CD4-positive, CD25-positive, alpha-beta regulatory T cell (primary cell): ENCODE measurements around the gene ATP4A. TPM values are rescaled to one million over a fixed set of nuclear protein-coding genes. Genes with fewer than 3 reads are reported as not detected.
A peak's percentile ranks its signal among the peaks of the same experiment; 100 is the strongest.

ENCODE experiments used
- ATAC-seq, 2 donors: fragments of 150-1000 bp; cut with Tn5 transposase; one replicate each; pipeline ENCODE4 v1.10.0; 2021; ENCODE audit warnings: low read depth in 2 of 2, moderate number of reproducible peaks in 2 of 2, moderate library complexity in 1 of 2
- DNase-seq, 3 donors: peaks; one replicate each; pipeline versions ENCODE4 v3.0.0 to v3.0.0-alpha.2; 2012 to 2022; ENCODE audit warnings: mixed read lengths in 1 of 3
- H3K27ac ChIP-seq: one replicate; pipeline ENCODE4 v1.7.0; 2013; ENCODE audit warnings: mild to moderate bottlenecking, low read length; ENCODE audit not compliant: insufficient read depth, poor library complexity, severe bottlenecking
- H3K27me3 ChIP-seq: one replicate; pipeline ENCODE4 v1.7.0; 2013; ENCODE audit warnings: low read length; ENCODE audit not compliant: control insufficient read depth, insufficient read depth
- H3K36me3 ChIP-seq: one replicate; pipeline ENCODE4 v1.7.0; 2013; ENCODE audit warnings: mild to moderate bottlenecking, low read length, moderate library complexity; ENCODE audit not compliant: control insufficient read depth, insufficient read depth
- H3K4me1 ChIP-seq: 2 replicates; pipeline ENCODE4 v1.7.0; 2013; ENCODE audit warnings: mild to moderate bottlenecking, low read length; ENCODE audit not compliant: insufficient read depth, control insufficient read depth, poor library complexity, severe bottlenecking
- H3K4me3 ChIP-seq: one replicate; pipeline ENCODE4 v1.7.0; 2013; ENCODE audit warnings: low read depth, mild to moderate bottlenecking, low read length, moderate library complexity
- H3K9me3 ChIP-seq, 2 experiments: 1 replicate in 1 of 2; 2 replicates in 1 of 2; pipeline ENCODE4 v1.7.0; 2013; ENCODE audit warnings: low read length in 2 of 2, mild to moderate bottlenecking in 1 of 2, moderate library complexity in 1 of 2; ENCODE audit not compliant: control insufficient read depth in 2 of 2
- H3K27ac Mint-ChIP-seq, 3 donors: one replicate each; pipeline ENCODE4 v1.8.0; 2020 to 2022; ENCODE audit warnings: mild to moderate bottlenecking in 3 of 3, mixed read lengths in 3 of 3, moderate library complexity in 2 of 3
- H3K27me3 Mint-ChIP-seq: one replicate; pipeline ENCODE4 v1.8.0; 2022; ENCODE audit warnings: mild to moderate bottlenecking, mixed read lengths
- H3K36me3 Mint-ChIP-seq: one replicate; pipeline ENCODE4 v1.8.0; 2020; ENCODE audit warnings: mixed read lengths
- H3K4me1 Mint-ChIP-seq, 4 donors: one replicate each; pipeline ENCODE4 v1.8.0; 2020 to 2022; ENCODE audit warnings: mixed read lengths in 4 of 4, mild to moderate bottlenecking in 1 of 4
- H3K4me3 Mint-ChIP-seq, 4 donors: one replicate each; pipeline ENCODE4 v1.8.0; 2020 to 2022; ENCODE audit warnings: mild to moderate bottlenecking in 4 of 4, mixed read lengths in 4 of 4, moderate library complexity in 3 of 4
- H3K9me3 Mint-ChIP-seq, 7 donors: one replicate each; pipeline ENCODE4 v1.8.0; 2020 to 2022; ENCODE audit warnings: mixed read lengths in 7 of 7, mild to moderate bottlenecking in 3 of 7, moderate library complexity in 2 of 7
- polyA plus RNA-seq, 4 donors: library from polyadenylated mRNA; unstranded; fragments of 300-500 nt; fragmentation: Illumina TruSeq; gene quantifications; one replicate each; pipeline ENCODE4 v1.2.3, GENCODE V29; 2021
- total RNA-seq: library from RNA; stranded (reverse); gene quantifications from one replicate; pipeline ENCODE4 v1.2.3, GENCODE V29; 2022

Gene ATP4A
- total and polyA plus RNA-seq, 5 donors from 2014 or later, result not detected

- peak in 2 of 3 donors; percentile 32 to 57 for DNase-seq
- Mint-ChIP-seq H3K36me3 (peaks cover 5% of the 10 kb centered on the region), H3K4me1 (peaks cover 6 to 40% (median 21%) of the 10 kb centered on the region in 4 donors)
These were observed 17.5 kb downstream of the ATP4A start for GRCh38 chr19:35545855-35546381.

GRCh38 chr19:35545001-35545854 is 18.2 kb downstream of the ATP4A start, which contains the start of gene TMEM147:
Gene TMEM147 (plus strand): TSS chr19:35545626. CDS start chr19:35545740, 114 bp downstream.
- ATAC-seq (peak; percentile 86 to 87), DNase-seq (peak; percentile 69 to 88 (median 76))
- H3K27ac Mint-ChIP-seq, result peak within 1 kb of the TSS; percentile 56 to 94 (median 90)
- H3K4me3 Mint-ChIP-seq, result peak within 1 kb of the TSS; percentile 91 to 95 (median 93)
- no peaks in the 10 kb centered on the region for H3K9me3 Mint-ChIP-seq
- no peaks in the 10 kb centered on the region for H3K27me3 Mint-ChIP-seq
- Histone ChIP-seq H3K4me1 (peaks cover 27% of the 10 kb centered on the region), H3K9me3 (no peaks in the 10 kb centered on the region), H3K4me3 (peak within 1 kb of the TSS; percentile 78), H3K27ac (peak within 1 kb of the TSS; percentile 78), H3K27me3 (no peaks in the 10 kb centered on the region), H3K36me3 (no peaks in the 10 kb centered on the region)
- H3K4me1 Mint-ChIP-seq, result peaks cover 6 to 41% (median 21%) of the 10 kb centered on the region in 4 donors
- peaks cover 5% of the 10 kb centered on the region for H3K36me3 Mint-ChIP-seq

More at GRCh38 chr19:35545855-35546381, 17.5 kb downstream of the ATP4A start:
- peak; percentile 10 to 28 for ATAC-seq
- Mint-ChIP-seq H3K9me3 (no peaks in the 10 kb centered on the region), H3K4me3 (peak overlapping the region; percentile 91 to 95 (median 93)), H3K27ac (peak overlapping the region in 2 of 3 donors; percentile 69 to 90), H3K27me3 (no peaks in the 10 kb centered on the region)
- H3K27ac ChIP-seq, result peak overlapping the region; percentile 78
- peaks cover 2% of the 10 kb centered on the region for H3K36me3 ChIP-seq
- H3K27me3 ChIP-seq, result no peaks in the 10 kb centered on the region
- peaks cover 27% of the 10 kb centered on the region for H3K4me1 ChIP-seq
- H3K4me3 ChIP-seq, result peak overlapping the region; percentile 78
- H3K9me3 ChIP-seq, result no peaks in the 10 kb centered on the region

GRCh38 chr19:35544110-35544802 is 19.2 kb downstream of the ATP4A start:
- Histone ChIP-seq H3K27me3 (no peaks in the 10 kb centered on the region), H3K4me1 (peaks cover 27% of the 10 kb centered on the region), H3K36me3 (no peaks in the 10 kb centered on the region), H3K27ac (peak overlapping the region; percentile 78), H3K9me3 (no peaks in the 10 kb centered on the region), H3K4me3 (peak overlapping the region; percentile 78)
- peak overlapping the region; percentile 83 to 95 (median 92) for H3K4me3 Mint-ChIP-seq
- DNase-seq (no peak), ATAC-seq (no peak)
- H3K9me3 Mint-ChIP-seq, result no peaks in the 10 kb centered on the region
- H3K27ac Mint-ChIP-seq, result peak overlapping the region; percentile 80 to 94 (median 90)
- peaks cover 3% of the 10 kb centered on the region for H3K36me3 Mint-ChIP-seq
- H3K4me1 Mint-ChIP-seq, result peaks cover 3 to 40% (median 19%) of the 10 kb centered on the region in 4 donors
- H3K27me3 Mint-ChIP-seq, result no peaks in the 10 kb centered on the region

GRCh38 chr19:35543280-35544109 is 20.0 kb downstream of the ATP4A start:
- peaks cover 27% of the 10 kb centered on the region for H3K4me1 ChIP-seq
- H3K4me3 ChIP-seq, result no peak overlapping the region
- no peaks in the 10 kb centered on the region for H3K27me3 ChIP-seq
- Mint-ChIP-seq H3K4me3 (peak overlapping the region; percentile 43 to 95 (median 92)), H3K4me1 (peaks cover 0 to 32% (median 13%) of the 10 kb centered on the region in 4 donors), H3K27me3 (no peaks in the 10 kb centered on the region), H3K36me3 (no peaks in the 10 kb centered on the region), H3K27ac (peak overlapping the region in 1 of 3 donors; percentile 80), H3K9me3 (no peaks in the 10 kb centered on the region)
- H3K36me3 ChIP-seq, result no peaks in the 10 kb centered on the region
- DNase-seq, result no peak
- no peak for ATAC-seq
- no peak overlapping the region for H3K27ac ChIP-seq
- no peaks in the 10 kb centered on the region for H3K9me3 ChIP-seq

GRCh38 chr19:35542209-35542608 is 21.2 kb downstream of the ATP4A start:
- H3K4me3 Mint-ChIP-seq, result peak overlapping the region in 1 of 4 donors; percentile 56
- no peak overlapping the region for H3K4me3 ChIP-seq
- no peaks in the 10 kb centered on the region for H3K27me3 Mint-ChIP-seq
- H3K9me3 Mint-ChIP-seq, result no peaks in the 10 kb centered on the region
- H3K27me3 ChIP-seq, result no peaks in the 10 kb centered on the region
- no peak overlapping the region for H3K27ac ChIP-seq
- H3K36me3 Mint-ChIP-seq, result no peaks in the 10 kb centered on the region
- H3K4me1 ChIP-seq, result peaks cover 27% of the 10 kb centered on the region
- H3K9me3 ChIP-seq, result no peaks in the 10 kb centered on the region
- H3K36me3 ChIP-seq, result no peaks in the 10 kb centered on the region
- peak overlapping the region in 1 of 3 donors; percentile 51 for H3K27ac Mint-ChIP-seq
- DNase-seq (no peak), ATAC-seq (no peak)
- H3K4me1 Mint-ChIP-seq, result peaks cover 0 to 27% (median 13%) of the 10 kb centered on the region in 4 donors

- H3K36me3 ChIP-seq, result no peaks in the 10 kb centered on the region
- no peak for DNase-seq
- Mint-ChIP-seq H3K9me3 (peaks cover 0 to 1% (median 0%) of the 10 kb centered on the region in 7 donors), H3K4me3 (no peak overlapping the region), H3K4me1 (peaks cover 0 to 14% (median 3%) of the 10 kb centered on the region in 4 donors), H3K36me3 (no peaks in the 10 kb centered on the region), H3K27ac (peak overlapping the region in 2 of 3 donors; percentile 15 to 50), H3K27me3 (no peaks in the 10 kb centered on the region)
- H3K4me3 ChIP-seq, result no peak overlapping the region
- no peaks in the 10 kb centered on the region for H3K9me3 ChIP-seq
- H3K27me3 ChIP-seq, result no peaks in the 10 kb centered on the region
- H3K4me1 ChIP-seq, result peaks cover 12% of the 10 kb centered on the region
- no peak for ATAC-seq
- no peak overlapping the region for H3K27ac ChIP-seq
These were observed 23.0 kb downstream of the ATP4A start for GRCh38 chr19:35540356-35540927.
